Stimulated activated CD8-positive, alpha-beta memory T cell treated with anti-CD3 and anti-CD28 coated beads, Interleukin-15, amount 100 ng/mL, for 1 hour (primary cell): ENCODE data around the gene ARHGEF39.
"Not testable (repeated sequence)": the region's sequence is repeated elsewhere in the genome, so short reads cannot be mapped to it uniquely, and the experiment has no call there.

Experiments
- DNase-seq: peaks from one replicate; pipeline ENCODE4 v3.0.0-alpha.2; 2020; ENCODE audit warnings: low read depth

ARHGEF39 gene

DNA sequence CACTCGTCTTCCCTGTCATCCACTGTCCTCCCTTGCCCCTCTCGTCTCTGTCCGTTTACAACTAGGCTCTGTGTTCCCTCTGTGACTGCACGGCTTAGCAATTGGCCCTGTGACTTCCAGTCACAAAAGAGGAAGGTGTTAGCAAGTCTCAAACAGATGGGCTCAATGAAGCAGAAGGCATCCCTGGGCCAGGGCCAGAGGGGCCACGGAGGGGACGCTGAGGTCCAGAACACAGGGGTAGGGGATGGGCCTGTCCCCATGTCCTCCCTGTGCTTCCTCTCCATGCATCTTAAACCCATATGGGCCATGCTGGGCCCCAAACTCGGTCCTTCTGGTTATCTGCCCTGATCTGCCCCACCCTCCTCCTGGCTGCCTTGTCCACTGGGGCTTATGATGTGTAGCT lies 46.7 kb downstream of the ARHGEF39 start, which contains the start of gene CD72:
Gene CD72, minus strand, starts transcription at position 89 of the 403 bp plus-strand sequence. CDS start 110 bp downstream, outside the sequence.
- DNase-seq: no peak

DNA sequence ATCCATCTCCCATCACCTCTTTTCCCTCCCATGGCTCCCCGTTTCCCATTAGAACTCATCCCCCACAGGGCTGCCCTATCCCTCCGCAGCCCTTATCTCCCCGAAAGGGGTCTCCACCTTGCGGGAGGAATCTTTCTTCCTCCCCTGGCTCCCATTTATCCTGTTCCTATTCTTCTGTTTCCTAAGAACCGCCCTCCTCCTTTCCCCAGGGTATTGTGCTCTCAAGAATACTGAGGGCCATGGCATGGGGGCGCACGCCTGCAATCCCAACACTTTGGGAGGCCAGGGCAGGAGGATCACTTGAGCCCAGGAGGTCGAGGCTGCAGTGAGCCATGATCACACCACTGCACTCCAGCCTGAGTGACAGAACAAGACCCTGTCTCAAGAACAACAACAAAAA lies 47.4 kb downstream of the ARHGEF39 start:
- DNase-seq: no peak

DNA sequence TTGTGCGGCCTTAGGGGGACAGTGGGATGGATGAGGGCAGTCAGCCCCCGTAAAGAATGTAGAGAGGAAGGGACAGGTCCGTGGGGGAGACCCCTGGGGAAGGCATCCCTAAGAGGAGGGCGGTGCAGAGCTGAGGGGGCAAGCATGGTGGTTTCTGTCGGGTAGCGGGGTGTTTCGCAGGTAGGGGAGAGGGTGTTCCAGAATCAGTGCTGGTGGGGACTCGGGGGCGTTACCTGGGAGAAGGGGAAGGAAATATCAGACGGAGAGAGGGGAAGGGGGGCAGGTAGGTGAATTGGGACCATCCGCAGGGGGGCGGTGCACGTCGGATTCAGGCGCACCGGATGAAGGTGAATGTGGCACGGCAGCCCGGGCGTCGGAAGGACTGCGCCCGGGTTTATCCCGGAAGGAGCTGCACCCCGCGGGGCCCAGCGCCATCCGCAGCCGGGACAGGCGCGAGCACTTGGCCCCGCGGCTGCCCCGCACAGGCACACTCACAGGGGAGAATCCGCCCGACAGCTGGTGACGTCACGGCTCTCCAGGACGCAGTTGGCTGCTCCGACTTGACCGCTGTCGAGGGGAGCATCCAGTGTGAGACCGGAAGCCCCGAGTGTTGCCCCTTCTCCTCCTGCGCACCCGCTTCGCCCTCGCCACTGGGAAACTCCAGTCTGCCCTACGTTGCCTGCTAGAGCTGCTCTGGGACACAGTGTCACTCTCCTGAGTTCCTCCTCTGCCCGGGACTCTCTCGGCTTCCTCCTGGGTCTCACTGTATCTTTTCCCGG lies 48.1 kb downstream of the ARHGEF39 start:
- peak; percentile 39 for DNase-seq

GRCh38 chr9:35615981-35616680 lies 48.9 kb downstream of the ARHGEF39 start:
- no peak for DNase-seq

DNA sequence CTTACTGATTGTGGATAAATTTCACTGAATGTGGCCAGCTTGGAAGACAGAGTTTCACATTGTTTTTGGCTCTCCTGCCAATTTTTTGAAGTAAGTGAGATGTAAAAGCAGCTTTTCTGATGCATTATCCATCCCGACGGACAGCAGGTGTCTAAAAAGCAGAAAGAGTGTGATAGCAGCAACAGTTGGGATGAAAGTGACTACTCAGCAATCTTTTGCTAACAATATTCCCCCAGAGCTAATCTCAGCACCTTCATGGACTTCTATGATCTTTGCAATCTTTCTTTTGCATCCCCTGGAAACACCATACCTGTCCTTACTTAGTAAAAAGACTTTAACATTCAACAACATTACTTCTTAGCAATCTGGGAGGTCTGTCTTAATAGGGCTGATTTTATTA lies 52.2 kb downstream of the ARHGEF39 start:
- no peak for DNase-seq

- not testable (repeated sequence) for DNase-seq
These were observed 52.9 kb downstream of the ARHGEF39 start for GRCh38 chr9:35612066-35612465.

GRCh38 chr9:35611230-35611797 lies 53.7 kb downstream of the ARHGEF39 start:
- peak; percentile 27 for DNase-seq

GRCh38 chr9:35609820-35610163 lies 55.2 kb downstream of the ARHGEF39 start:
- no peak for DNase-seq
